Ectodermal cell (in vitro differentiated cells): Measurements from ENCODE around the gene LRCH1.

Experiments
- H3K27ac ChIP-seq: 2 replicates; pipeline ENCODE4 v1.7.0; 2013; ENCODE audit warnings: mild to moderate bottlenecking, low read depth, low read length; ENCODE audit not compliant: insufficient read depth, poor library complexity, severe bottlenecking
- H3K27me3 ChIP-seq: 2 replicates; pipeline ENCODE4 v1.7.0; 2013; ENCODE audit warnings: mild to moderate bottlenecking, low read length; ENCODE audit not compliant: insufficient read depth, control insufficient read depth, poor library complexity, severe bottlenecking
- H3K36me3 ChIP-seq: one replicate; pipeline ENCODE4 v1.7.0; 2013; ENCODE audit warnings: low read length; ENCODE audit not compliant: control insufficient read depth, insufficient read depth
- H3K4me1 ChIP-seq: one replicate; pipeline ENCODE4 v1.7.0; 2013; ENCODE audit warnings: low read length; ENCODE audit not compliant: control insufficient read depth, insufficient read depth
- H3K4me3 ChIP-seq: 2 replicates; pipeline ENCODE4 v1.7.0; 2013; ENCODE audit warnings: low read depth, low read length, control low read depth; ENCODE audit not compliant: insufficient read depth
- H3K9me3 ChIP-seq: 2 replicates; pipeline ENCODE4 v1.7.0; 2013; ENCODE audit warnings: mild to moderate bottlenecking, low read length, moderate library complexity; ENCODE audit not compliant: control insufficient read depth
- WGBS, 2 experiments: methylation state at CpG; one replicate each; pipeline ENCODE4 v1.1.7; 2013; ENCODE audit warnings: missing lambda C conversion rate in 2 of 2; 5-methylcytosine and 5-hydroxymethylcytosine counted together

Gene LRCH1

DNA sequence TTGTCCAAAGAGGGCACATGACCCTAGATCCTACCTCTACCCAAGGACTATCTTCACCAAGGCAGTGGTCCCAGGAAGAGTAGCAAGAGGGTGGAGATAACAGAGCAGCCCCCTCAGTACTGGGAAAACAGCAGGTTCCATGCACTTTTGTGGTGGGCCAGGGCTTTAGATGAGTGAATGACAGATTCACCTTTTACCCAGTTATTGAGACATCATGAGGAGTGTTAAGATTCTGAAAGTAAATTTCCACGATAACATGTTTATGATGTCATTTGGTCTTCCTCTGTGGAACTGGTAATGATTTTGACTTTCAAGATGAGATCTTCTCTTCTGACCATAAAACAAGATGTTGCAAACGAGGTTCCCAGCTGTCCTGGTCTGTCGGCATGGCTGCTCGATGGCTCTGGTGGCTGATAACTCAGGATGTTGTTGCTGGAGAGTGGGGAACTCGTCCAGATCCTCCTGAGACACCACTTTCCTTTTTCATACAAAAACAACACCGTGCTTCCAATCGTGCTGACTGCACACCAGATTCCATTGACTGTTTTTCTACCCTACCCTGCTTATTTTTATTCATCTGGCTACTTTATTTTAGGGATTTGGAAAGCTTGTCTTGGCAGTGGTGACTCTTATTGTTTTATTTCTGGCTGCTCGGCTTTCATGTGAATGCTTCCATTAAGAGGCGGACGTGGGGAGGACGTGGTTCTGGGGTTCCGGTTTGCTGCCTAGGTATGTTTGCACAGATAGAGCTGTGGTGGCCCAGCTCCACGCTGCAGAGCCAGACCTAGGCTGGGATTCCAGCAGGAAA lies 88.5 kb downstream of the LRCH1 start:
- Histone ChIP-seq H3K27me3 (no peaks in the 10 kb centered on the region), H3K4me3 (no peak overlapping the region), H3K27ac (no peak overlapping the region), H3K9me3 (no peaks in the 10 kb centered on the region), H3K4me1 (peaks cover 15% of the 10 kb centered on the region), H3K36me3 (no peaks in the 10 kb centered on the region)
- WGBS, 2 experiments, result 93% methylated on average over 13 of the region's 13 CpGs

DNA sequence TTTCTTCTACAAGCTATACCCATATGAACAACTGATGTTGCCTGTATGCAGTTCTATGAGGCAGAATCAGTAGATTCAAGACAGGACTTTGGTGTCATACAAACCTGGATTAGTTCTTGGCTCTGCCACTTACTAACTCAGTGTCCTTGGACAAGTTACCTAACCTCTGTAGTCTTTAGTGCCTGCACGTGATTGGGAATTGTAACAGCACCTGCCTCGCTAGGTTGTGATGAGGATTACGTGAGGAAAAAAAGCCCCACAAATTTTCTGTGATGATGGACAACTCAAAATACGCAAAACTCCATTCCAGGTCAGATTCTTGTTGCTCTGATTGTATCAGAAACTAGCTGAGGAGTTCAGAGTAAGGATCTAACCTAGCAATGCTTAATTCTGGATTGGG lies 89.3 kb downstream of the LRCH1 start:
- 95 to 96% methylated on average over 4 of the region's 4 CpGs for WGBS, 2 experiments
- H3K4me3 ChIP-seq, result no peak overlapping the region
- H3K4me1 ChIP-seq, result peaks cover 15% of the 10 kb centered on the region
- no peaks in the 10 kb centered on the region for H3K36me3 ChIP-seq
- no peak overlapping the region for H3K27ac ChIP-seq
- no peaks in the 10 kb centered on the region for H3K9me3 ChIP-seq
- no peaks in the 10 kb centered on the region for H3K27me3 ChIP-seq

DNA sequence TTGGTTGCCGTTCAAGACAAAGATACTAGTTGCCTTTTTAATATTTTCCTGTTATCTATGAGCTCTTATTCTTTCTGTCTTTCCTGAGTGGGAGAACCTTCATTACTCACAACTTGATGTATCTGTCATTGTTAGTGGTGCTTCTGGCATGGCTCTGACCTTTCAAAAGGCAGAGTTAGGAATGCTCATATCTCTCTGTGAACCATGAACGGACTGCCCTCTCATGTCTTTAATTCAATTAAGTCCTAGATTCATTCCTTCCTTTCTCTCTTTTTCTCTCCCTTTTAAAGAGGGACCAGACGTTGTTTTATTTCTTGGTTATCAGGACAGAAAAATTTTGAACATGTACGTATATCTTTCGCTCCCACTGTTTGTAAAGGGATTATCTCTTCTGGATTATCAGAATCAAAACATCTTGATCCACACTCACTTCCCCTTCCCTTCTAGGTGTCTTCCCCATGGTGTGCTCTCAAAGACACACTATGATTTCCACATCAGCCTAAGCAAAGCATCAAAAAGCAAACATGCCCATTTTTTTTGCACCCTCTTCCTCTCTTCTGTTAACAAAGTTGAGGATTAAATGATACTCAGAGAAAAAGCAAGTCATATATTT lies 90.3 kb downstream of the LRCH1 start:
- Histone ChIP-seq H3K4me1 (peaks cover 20% of the 10 kb centered on the region), H3K27ac (no peak overlapping the region), H3K27me3 (no peaks in the 10 kb centered on the region), H3K9me3 (no peaks in the 10 kb centered on the region), H3K36me3 (no peaks in the 10 kb centered on the region), H3K4me3 (no peak overlapping the region)
- 96% methylated on average over 5 of the region's 5 CpGs for WGBS, 2 experiments

DNA sequence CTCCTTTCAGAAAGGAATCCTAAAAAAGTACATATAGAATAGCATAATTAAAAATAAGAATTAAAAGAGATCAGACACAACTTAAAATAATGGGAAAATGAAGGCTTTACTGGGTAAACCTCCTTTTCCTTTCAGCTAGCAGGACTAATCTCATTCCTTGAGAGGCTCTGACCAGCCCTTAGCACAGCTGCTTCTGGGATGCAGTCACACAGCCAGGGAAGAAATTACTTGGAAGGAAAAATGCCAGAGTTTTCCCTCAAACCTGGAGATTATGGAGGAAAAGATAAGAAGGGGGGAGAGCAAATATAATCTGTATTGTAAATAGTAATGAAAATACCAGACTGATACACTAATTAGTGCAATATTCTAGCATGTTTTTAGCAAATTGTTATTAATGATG lies 91.8 kb downstream of the LRCH1 start:
- H3K4me1 ChIP-seq, result peaks cover 16% of the 10 kb centered on the region
- no peaks in the 10 kb centered on the region for H3K36me3 ChIP-seq
- H3K27ac ChIP-seq, result no peak overlapping the region
- H3K27me3 ChIP-seq, result no peaks in the 10 kb centered on the region
- no peaks in the 10 kb centered on the region for H3K9me3 ChIP-seq
- no peak overlapping the region for H3K4me3 ChIP-seq

DNA sequence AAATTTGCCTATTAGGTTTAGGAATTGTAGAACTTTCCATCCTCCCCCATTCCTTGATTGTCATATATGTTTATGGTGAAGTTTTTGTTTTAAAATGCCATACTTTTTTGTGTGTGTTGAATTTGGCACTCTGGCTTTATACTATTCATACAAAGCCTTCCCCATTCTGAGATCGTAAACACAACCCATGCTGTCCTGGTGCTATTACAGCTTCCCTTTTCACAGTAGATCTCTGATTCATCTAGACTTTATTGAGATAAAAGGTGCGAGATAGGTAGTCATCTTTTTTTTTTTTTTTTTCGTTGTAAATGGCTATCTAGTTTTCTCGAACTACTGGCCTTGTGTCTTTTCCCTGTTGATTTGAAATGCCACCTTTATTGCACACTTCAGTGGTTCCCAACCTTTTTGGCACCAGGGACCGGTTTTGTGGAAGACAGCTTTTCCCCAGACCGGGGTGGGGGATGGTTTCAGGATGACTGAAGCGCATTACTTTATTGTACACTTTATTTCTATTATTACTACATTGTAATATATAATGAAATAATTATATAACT lies 94.6 kb downstream of the LRCH1 start:
- peaks cover 15% of the 10 kb centered on the region for H3K4me1 ChIP-seq
- H3K36me3 ChIP-seq, result no peaks in the 10 kb centered on the region
- H3K9me3 ChIP-seq, result no peaks in the 10 kb centered on the region
- no peak overlapping the region for H3K4me3 ChIP-seq
- no peaks in the 10 kb centered on the region for H3K27me3 ChIP-seq
- 85 to 87% methylated on average over 2 to 6 of the region's 7 CpGs for WGBS, 2 experiments
- no peak overlapping the region for H3K27ac ChIP-seq

DNA sequence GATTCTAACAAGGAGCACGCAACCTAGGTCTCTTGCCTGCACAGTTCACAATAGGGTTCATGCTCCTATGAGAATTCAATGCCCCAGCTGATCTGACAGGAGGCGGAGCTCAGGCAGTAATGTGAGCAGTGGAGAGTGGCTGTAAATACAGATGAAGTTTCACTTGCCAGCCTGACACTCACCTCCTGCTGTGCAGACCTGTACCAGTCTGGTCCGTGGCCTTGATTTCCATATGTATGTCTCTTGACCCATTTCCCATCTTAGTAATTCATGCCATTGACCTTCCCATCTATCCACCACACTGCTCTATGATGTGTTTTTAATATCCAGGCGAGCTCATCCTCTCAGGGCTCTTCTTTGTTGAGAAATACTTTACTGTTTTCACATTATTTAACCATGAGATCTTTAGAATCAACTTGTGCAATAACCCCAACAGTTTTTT lies 95.2 kb downstream of the LRCH1 start:
- peaks cover 15% of the 10 kb centered on the region for H3K4me1 ChIP-seq
- H3K4me3 ChIP-seq, result no peak overlapping the region
- no peak overlapping the region for H3K27ac ChIP-seq
- WGBS, 2 experiments, result 67 to 70% methylated on average over 4 of the region's 4 CpGs
- H3K27me3 ChIP-seq, result no peaks in the 10 kb centered on the region
- no peaks in the 10 kb centered on the region for H3K36me3 ChIP-seq
- H3K9me3 ChIP-seq, result no peaks in the 10 kb centered on the region

DNA sequence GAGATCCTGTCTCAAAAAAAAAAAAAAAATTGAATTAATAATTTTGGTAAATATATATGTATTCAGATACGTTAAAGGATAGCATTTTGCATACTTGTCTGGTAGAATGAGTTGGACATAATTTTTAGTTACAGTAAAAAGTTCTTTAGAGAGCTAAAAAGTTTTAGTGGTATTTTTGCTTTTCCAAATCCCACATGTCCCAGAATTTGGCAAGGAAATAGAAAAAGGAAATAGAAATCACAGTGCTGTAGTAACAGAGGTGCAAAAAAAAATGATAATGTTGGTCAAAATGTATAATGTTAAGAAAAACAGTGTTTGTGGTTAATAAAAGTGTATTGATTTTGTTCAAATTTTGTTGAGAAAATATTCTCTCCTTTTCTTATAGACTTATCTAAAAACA lies 96.8 kb downstream of the LRCH1 start:
- Histone ChIP-seq H3K9me3 (no peaks in the 10 kb centered on the region), H3K4me1 (peaks cover 6% of the 10 kb centered on the region), H3K36me3 (no peaks in the 10 kb centered on the region), H3K4me3 (no peak overlapping the region), H3K27ac (no peak overlapping the region), H3K27me3 (no peaks in the 10 kb centered on the region)
- WGBS, 2 experiments, result 75 to 100% methylated on average over 1 of the region's 1 CpG

DNA sequence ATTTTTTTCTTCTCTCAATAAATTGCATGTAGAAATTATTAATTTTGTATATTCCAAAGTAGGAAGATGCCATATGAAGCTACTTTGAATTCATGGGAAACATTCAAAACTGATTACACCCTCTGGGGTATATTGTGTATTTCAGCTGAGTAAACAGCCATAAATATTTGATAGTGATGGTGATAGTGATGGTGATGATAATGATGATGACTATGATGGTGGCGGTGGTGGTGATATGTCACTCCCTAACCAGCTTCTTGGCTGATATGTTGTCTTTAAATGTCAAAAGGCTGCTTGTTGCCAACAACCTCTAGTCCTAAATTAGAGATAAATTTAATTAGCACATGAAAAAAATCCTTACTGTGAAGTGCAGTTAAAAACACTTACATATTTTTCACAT lies 102.0 kb downstream of the LRCH1 start:
- WGBS, 2 experiments, result 81 to 100% methylated on average over 1 of the region's 1 CpG
- H3K27ac ChIP-seq, result no peak overlapping the region

DNA sequence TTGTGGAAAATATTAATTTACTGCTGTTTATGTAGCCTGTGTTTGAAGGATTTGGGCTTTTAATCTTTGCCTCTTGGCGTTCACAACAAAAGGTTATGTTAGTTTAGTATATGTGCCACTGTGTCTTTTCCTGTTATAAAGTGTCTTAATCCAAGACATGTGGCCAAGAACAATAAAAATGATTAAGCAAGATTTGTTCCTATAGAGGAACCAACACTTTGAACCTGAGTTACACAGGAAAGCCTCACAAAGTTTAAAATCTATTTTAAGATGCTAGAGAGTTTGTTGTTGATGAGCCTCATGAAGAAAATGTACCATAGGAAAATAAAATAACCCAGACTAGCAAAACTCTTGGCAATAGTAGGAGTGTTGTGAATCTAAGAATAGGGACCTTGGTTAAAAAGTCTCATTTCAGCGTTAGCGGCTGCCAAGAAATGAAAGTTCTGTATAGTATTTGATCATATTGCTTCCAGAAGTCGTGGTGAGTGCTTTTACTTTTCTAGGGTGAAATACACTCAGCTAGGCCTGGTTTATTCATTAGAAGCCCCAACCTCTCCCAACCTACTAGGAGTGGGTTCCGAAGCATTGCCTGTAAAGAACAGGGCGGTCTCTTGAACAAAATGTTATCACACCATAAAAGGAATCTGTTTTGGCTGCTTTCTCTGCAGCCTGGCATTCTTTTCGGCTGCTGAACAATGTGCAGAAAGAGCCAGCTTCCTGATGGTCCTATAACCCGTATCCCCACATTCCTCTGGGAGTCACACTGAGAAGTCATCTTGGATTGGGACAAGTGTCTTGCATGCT lies 102.6 kb downstream of the LRCH1 start:
- Histone ChIP-seq H3K4me3 (no peak overlapping the region), H3K9me3 (no peaks in the 10 kb centered on the region), H3K27me3 (no peaks in the 10 kb centered on the region), H3K4me1 (peaks cover 10% of the 10 kb centered on the region), H3K27ac (no peak overlapping the region), H3K36me3 (no peaks in the 10 kb centered on the region)
- WGBS, 2 experiments, result 79 to 82% methylated on average over 8 of the region's 8 CpGs

More for the DNA sequence above, 102.0 kb downstream of the LRCH1 start:
- H3K4me3 ChIP-seq, result no peak overlapping the region
- no peaks in the 10 kb centered on the region for H3K9me3 ChIP-seq
- peaks cover 10% of the 10 kb centered on the region for H3K4me1 ChIP-seq
- no peaks in the 10 kb centered on the region for H3K27me3 ChIP-seq
- H3K36me3 ChIP-seq, result no peaks in the 10 kb centered on the region

DNA sequence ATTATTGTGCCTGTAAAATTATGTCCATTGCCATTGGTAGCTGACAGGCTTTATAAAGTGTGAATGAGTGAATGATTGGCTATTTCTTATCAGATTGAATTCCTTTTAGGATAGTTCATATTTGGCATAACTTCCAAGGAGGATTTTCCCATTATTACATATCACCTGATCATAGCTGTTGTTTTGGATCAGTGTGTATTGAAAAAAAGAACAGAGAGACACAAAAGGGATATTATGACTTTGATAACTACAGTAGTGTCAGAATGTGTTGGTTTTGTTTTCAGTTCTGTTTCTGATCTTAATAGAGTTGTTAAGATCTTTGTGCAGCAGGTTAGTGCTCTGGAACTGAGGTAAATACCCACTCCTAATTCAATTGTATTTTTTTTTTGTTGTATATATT lies 103.8 kb downstream of the LRCH1 start:
- H3K27ac ChIP-seq, result no peak overlapping the region
- no peaks in the 10 kb centered on the region for H3K36me3 ChIP-seq
- H3K9me3 ChIP-seq, result no peaks in the 10 kb centered on the region
- no peak overlapping the region for H3K4me3 ChIP-seq
- peaks cover 10% of the 10 kb centered on the region for H3K4me1 ChIP-seq
- no peaks in the 10 kb centered on the region for H3K27me3 ChIP-seq
